ENCODE data around the gene RGL2. TPM values are rescaled to one million over a fixed set of nuclear protein-coding genes. Genes with fewer than 3 reads are reported as not detected.

The RGL2 gene
- total and polyA plus RNA-seq, 2 of the 13 experiments (the other 11 are each of a cell fraction or from before 2014, with no cell fraction given): 22.9 to 47.4 TPM

DNA sequence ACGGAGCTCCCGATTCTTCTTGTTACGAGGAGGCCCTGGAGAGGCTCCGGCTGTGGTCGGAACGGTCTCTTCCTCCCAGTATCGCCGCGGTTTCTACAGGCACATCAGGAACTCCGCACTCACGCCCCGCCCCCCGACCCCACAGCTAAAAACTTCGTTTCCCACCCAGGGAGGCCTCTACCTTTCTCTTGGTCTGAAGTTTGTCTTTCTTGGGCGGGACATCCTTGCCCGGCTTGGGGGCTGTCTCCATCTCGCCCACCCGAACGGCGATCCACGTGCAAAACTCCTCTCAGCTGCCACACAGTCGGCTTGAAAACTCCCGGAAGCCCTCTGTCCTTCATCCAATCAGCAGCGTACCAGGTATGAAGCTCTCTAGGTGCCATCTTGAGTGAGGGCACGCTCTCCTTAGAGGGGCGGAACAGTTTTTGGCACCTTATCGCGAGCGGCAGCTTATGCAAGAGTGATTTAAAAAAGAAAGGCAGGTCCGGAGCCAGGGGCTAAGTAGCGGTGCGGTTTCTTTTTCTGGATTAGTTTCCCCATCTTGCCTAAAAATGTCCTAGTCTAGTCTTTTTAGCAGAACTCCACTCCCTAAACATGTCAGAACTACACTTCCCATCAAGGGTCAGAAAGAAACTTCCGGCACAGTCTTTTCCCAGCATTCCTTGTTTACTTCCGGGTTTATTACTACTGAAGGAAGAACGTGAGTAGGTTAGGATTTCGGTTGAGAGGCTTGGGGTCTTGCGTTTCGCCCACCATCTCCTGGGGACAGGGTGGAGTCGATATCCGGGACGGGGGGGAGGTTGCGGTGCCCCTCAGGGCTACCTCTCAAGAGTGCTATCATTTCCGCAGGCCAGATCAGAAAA lies 9.6 kb downstream of the RGL2 start, which contains the start of the genes PFDN6 and WDR46 (continued):
- TF ChIP-seq E2F2 (CRISPR knock-in tag; IDR thresholded peaks at IDR 0.05; ENCODE audit: borderline replicate concordance) (no peak), CTCF (CRISPR knock-in tag; IDR thresholded peaks at IDR 0.05) (0 out of 2 replicates have a peak, but pooled peaks have one; percentile 3), ASH2L (IDR thresholded peaks at IDR 0.05; ENCODE audit: insufficient read length, low read depth, low read length) (peak; percentile 88), CEBPG (CRISPR knock-in tag; IDR thresholded peaks at IDR 0.05) (no peak; the same call in 1 of the 2 replicates), TP53 (CRISPR knock-in tag; conservative IDR thresholded peaks at IDR 0.05) (0 out of 2 replicates have a peak, but pooled peaks have one; percentile 26), PLSCR1 (CRISPR knock-in tag; IDR thresholded peaks at IDR 0.05; ENCODE audit: borderline replicate concordance) (no peak), FUBP1 (CRISPR knock-in tag; IDR thresholded peaks at IDR 0.05; ENCODE audit: borderline replicate concordance) (no peak), SPEN (CRISPR knock-in tag; IDR thresholded peaks at IDR 0.05; ENCODE audit: low read depth) (peak; percentile 65), DMTF1 (CRISPR knock-in tag; IDR thresholded peaks at IDR 0.05) (no peak), DNMT3B (CRISPR knock-in tag; conservative IDR thresholded peaks at IDR 0.05) (no peak), ZNF790 (CRISPR knock-in tag; IDR thresholded peaks at IDR 0.05; ENCODE audit: borderline replicate concordance) (no peak)
- TF ChIP-seq, protein P1, sequence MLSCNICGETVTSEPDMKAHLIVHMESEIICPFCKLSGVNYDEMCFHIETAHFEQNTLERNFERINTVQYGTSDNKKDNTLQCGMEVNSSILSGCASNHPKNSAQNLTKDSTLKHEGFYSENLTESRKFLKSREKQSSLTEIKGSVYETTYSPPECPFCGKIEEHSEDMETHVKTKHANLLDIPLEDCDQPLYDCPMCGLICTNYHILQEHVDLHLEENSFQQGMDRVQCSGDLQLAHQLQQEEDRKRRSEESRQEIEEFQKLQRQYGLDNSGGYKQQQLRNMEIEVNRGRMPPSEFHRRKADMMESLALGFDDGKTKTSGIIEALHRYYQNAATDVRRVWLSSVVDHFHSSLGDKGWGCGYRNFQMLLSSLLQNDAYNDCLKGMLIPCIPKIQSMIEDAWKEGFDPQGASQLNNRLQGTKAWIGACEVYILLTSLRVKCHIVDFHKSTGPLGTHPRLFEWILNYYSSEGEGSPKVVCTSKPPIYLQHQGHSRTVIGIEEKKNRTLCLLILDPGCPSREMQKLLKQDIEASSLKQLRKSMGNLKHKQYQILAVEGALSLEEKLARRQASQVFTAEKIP (CRISPR knock-in tag; IDR thresholded peaks at IDR 0.05; ENCODE audit: borderline replicate concordance): no peak
- TF ChIP-seq, protein P2, sequence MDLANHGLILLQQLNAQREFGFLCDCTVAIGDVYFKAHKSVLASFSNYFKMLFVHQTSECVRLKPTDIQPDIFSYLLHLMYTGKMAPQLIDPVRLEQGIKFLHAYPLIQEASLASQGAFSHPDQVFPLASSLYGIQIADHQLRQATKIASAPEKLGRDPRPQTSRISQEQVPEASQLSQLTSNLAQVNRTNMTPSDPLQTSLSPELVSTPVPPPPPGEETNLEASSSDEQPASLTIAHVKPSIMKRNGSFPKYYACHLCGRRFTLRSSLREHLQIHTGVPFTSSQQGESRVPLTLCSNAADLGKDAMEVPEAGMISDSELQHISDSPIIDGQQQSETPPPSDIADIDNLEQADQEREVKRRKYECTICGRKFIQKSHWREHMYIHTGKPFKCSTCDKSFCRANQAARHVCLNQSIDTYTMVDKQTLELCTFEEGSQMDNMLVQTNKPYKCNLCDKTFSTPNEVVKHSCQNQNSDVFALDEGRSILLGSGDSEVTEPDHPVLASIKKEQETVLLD (CRISPR knock-in tag; IDR thresholded peaks at IDR 0.05; ENCODE audit: low read depth): no peak

Measured in HepG2 (cell line).